Stimulated activated naive CD4-positive, alpha-beta T cell (primary cell): ENCODE results near the gene GJB2.

Source experiments
- DNase-seq, 6 experiments: peaks; one replicate each; lab custom pipeline; 2025; lab: John Stamatoyannopoulos, UW

The GJB2 gene

GRCh38 chr13:20192158-20192835, 441 bp downstream of the GJB2 start:
- peak in 1 of 6 experiments; percentile 21 for DNase-seq

GRCh38 chr13:20191311-20192157, 1.2 kb downstream of the GJB2 start:
- DNase-seq, result no peak

- DNase-seq, result no peak
Observed at GRCh38 chr13:20190481-20191310, 2.0 kb downstream of the GJB2 start.

DNA sequence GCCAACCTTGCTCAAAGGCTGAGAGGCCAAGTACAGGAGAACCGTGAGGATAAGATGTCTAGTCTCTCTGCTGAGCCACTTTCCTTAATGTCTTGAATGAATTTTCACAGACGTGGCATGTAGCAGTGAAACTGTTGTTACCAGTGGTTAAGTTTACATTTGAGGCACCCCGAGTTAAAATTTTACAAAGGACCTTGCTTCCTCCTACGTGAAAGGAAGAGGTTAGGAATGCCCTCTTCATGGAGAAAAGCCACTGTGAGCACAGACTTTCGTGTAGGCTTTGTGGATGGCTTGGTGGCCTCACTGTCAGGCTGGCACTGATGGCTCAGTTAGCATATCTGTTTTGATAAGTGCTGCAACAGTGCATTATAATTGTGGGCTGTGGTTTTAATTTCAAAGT, 2.7 kb downstream of the GJB2 start:
- DNase-seq, result no peak

GRCh38 chr13:20188667-20189553, 3.8 kb downstream of the GJB2 start:
- no peak for DNase-seq

DNA sequence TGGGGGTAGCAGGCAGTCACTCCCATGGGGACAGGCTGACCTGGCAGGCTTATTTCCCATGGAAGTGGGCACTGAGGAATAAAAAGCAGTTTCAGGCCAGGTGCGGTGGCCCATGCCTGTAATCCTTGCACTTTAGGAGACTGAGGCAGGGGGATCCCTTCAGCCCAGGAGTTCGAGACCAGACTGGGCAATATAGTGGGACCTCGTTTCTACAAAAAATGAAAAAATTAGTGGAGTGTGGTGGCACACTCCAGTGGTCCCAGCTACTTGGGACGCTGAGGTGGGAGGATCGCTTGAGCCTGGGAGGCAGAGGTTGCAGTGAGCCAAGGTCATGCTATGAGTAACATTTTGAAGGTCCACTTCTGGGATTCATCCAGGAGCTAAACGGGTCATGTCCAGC, 6.0 kb downstream of the GJB2 start:
- DNase-seq, result no peak

GRCh38 chr13:20185366-20186056, 7.2 kb downstream of the GJB2 start:
- no peak for DNase-seq

DNA sequence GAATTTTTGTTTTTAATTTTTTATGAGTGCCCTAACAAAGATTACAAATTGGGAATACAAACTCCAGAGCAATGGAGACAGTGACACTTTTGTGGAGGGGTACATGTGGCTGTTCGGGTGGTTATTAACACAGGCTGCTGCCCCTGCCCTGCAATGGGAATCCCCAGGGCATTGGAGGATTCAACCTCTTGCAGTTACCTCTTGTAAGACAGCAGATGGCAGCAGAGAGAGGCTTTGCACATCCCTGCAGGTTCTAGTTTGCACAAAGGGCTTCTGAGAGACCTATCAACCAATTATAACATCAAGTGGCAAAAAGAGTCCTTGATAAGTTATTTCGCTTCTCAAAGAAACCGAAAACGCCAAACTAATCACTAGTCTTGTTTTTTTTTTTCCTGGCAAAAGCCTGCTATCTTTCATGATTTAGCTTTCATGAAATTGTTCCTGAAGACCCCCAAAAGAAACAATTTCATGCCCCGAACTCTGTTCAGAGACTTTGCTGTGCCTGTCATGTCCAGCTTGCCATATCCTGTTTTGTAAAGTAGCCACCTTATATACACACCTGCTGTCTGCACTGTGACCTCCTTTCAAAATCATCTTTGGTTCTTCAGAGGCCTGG, 10.4 kb downstream of the GJB2 start:
- peak; percentile 8 to 75 (median 30) for DNase-seq

- no peak for DNase-seq
Observed at GRCh38 chr13:20181188-20181587, 11.6 kb downstream of the GJB2 start.

GRCh38 chr13:20178156-20178555, 14.6 kb downstream of the GJB2 start:
- DNase-seq, result no peak

DNA sequence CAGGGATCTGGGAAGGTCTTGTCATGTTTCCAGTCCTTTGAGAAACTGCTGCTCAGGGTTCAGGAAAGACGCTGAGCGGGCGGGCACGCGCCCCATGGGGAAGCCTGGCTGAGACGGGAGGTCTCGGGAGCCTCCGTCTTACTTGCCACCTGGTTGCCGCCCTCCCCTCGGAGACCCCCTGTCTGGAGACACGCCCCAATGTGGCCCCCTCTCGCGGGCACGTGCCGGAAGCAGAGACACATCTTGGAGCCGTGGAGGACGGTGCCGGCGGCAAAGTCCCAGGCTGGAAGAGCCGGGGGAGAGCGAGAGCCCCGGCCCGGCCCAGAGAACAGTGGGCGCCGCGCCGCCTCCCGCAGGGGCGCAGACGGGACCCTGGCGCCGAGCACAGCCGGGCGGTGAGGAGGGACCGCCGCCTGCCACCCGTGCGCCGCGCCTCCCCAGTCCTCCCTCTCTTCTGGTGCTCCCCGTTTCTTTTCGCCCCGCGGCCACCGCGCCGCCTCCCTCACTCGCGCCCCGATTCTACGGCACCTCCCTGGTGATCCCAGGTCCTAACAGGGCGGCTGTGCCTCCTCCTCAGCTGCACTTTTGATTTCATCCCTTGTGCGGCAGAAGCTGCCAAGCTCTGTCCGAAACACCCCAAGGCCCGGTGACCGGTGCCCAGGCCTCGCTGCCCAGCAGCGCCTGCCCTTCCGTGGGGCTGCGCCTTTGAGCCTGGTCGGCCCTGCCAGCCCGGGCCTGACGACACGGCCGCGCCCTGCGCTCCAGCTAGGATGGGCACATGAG, 15.5 kb downstream of the GJB2 start:
- DNase-seq, result no peak

GRCh38 chr13:20175907-20176652, 16.7 kb downstream of the GJB2 start:
- DNase-seq, result no peak

GRCh38 chr13:20175406-20175794, 17.3 kb downstream of the GJB2 start:
- DNase-seq, result no peak

DNA sequence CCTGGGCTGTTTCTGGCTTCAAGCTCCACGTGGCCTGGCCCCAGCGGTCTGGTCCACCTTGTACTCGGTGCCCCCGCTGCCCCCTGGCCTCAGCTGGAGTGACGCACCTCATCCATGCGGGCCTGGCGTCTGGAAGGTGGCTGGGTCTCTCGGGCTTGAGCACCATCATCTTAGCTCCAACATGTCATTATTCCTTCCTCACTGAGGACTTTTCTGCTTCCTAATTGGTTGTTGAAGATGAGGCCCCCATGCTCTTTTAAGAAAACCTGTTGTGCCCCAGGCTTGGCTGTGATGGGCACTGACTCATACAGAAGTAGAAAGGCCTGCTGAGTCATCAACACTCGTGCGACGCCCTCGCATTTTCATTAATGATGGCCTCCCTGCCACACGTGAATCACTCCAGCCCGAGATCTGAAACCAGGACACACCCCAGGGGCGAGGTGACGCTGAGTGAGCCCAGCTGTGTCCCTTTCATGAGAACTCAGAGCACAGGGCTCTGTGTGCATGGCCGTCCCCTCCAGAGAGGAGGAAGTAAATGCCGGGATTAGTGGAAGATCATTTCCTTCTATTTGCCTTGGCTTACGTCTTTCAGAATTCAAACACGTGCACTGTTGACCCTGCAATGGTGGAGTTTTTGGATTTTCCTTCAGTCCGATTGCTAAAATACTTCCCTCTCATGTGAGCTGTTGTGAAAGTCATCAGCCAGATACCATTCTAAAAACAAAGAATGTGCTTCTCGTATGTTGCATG, 17.9 kb downstream of the GJB2 start:
- DNase-seq, result no peak

DNA sequence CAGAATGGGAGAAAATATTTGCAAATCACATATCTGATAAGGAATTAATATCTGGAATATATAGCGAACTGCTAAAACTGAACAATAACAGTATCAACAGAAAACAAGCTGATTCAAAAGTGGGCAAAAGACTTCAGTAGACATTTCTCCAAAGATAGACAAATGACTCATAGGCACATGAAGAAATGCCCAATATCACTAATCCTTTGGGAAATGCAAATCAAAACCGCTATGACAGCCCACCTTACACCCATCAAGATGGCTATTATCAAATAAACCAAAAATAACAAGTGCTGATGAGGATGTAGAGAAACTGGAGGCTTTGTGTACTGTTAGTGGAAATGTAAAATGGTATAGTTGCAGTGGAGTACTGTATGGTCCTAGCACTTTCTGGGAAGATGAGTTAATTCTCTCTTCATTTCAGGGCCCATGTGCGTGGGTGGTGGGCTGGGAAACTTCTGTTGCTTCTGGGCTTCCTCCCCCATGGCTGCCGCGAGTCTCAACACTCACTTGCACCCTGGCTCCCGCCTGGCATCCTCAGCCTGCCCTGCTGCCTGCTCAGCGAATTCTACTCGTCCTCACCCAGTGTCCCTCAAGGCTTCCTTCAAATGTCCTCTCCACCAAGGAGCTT, 19.5 kb downstream of the GJB2 start:
- DNase-seq, result no peak

GRCh38 chr13:20171364-20171763, 21.4 kb downstream of the GJB2 start:
- DNase-seq, result no peak

GRCh38 chr13:20170921-20171320, 21.8 kb downstream of the GJB2 start:
- no peak for DNase-seq

DNA sequence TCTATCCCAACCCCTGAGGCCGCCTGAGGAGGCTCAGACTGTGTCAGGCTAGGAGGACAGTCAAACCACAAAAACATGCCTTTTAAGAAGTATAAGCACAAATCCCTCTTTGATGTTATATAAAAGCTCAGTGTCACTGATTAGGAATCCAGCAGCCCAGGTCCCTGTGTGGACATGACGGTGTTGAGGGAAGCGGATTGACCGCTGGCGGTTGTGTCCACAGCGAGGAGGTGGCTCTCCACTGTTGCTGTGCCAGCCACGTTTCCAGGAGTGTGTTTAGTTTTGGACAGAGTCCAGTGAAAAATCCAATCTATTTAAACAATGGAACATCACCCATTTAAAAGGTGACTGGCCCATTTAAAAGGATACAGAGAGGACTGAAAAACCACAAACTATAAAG, 24.3 kb downstream of the GJB2 start:
- DNase-seq, result no peak
